Measurements from ENCODE around the gene GAREM1. TPM values are rescaled to one million over a fixed set of nuclear protein-coding genes. Genes with fewer than 3 reads are reported as not detected.

The GAREM1 gene
- total and polyA plus RNA-seq, 2 donors (not counting 1 experiment from before 2014, with no cell fraction given): 0.92 to 1.5 TPM

DNA sequence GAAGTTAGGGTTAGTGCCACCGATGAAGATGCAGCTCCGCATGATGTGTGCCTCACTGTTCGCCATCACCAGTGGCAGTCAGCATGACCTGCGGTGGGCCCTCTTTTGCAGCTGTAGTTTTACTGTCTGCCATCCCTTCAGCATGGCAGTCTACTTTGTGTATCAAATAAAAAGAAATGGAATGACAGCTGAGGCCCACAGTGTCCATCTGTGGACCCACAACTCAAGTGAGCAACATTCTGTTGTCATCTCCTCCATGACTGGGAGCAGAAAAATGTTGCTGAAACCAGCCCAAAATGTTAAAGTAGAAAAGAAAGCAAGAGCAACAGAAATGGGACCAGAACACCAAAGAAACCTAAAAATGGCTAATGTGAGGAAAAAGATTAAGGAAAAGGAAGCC is 152.1 kb downstream of the GAREM1 start:
- H3K36me3 ChIP-seq (ENCODE audit: control insufficient read depth, insufficient read depth, low read length): no peaks in the 10 kb centered on the region
- no peak for DNase-seq (ENCODE audit: low read depth in 2 of 2)
- no peak overlapping the region for H3K27ac ChIP-seq (ENCODE audit: insufficient read depth, low read length)
- no peak overlapping the region for H3K4me2 ChIP-seq (ENCODE audit: extremely low read depth, insufficient read depth, low read length)
- no peaks in the 10 kb centered on the region for H4K20me1 ChIP-seq (ENCODE audit: control insufficient read depth, extremely low read depth, insufficient read depth, low read length)
- H3K27me3 ChIP-seq (ENCODE audit: control insufficient read depth, insufficient read depth, low read length): no peaks in the 10 kb centered on the region
- no peak overlapping the region for H2AFZ ChIP-seq (ENCODE audit: low read length)
- H3K9me3 ChIP-seq (ENCODE audit: control insufficient read depth, insufficient read depth, low read depth, low read length): no peaks in the 10 kb centered on the region
- H3K4me1 ChIP-seq (ENCODE audit: control insufficient read depth, extremely low read depth, insufficient read depth, low read length): no peaks in the 10 kb centered on the region
- H3K9ac ChIP-seq (ENCODE audit: insufficient read depth, low read length): no peak overlapping the region
- no peaks in the 10 kb centered on the region for H3K79me2 ChIP-seq (ENCODE audit: control insufficient read depth, insufficient read depth, low read length)
- TF ChIP-seq EZH2 (IDR thresholded peaks at IDR 0.05; ENCODE audit: low read length, missing control alignments): no peak
- TF ChIP-seq, protein P1, sequence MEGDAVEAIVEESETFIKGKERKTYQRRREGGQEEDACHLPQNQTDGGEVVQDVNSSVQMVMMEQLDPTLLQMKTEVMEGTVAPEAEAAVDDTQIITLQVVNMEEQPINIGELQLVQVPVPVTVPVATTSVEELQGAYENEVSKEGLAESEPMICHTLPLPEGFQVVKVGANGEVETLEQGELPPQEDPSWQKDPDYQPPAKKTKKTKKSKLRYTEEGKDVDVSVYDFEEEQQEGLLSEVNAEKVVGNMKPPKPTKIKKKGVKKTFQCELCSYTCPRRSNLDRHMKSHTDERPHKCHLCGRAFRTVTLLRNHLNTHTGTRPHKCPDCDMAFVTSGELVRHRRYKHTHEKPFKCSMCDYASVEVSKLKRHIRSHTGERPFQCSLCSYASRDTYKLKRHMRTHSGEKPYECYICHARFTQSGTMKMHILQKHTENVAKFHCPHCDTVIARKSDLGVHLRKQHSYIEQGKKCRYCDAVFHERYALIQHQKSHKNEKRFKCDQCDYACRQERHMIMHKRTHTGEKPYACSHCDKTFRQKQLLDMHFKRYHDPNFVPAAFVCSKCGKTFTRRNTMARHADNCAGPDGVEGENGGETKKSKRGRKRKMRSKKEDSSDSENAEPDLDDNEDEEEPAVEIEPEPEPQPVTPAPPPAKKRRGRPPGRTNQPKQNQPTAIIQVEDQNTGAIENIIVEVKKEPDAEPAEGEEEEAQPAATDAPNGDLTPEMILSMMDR (conservative IDR thresholded peaks at IDR 0.05 in 1 of 2, IDR thresholded peaks at IDR 0.05 in 1 of 2; ENCODE audit: low read depth in 1 of 2, low read length in 2 of 2): no peak
- no peak overlapping the region for H3K4me3 ChIP-seq (replicated peaks in 1 of 4; ENCODE audit: control extremely low read depth in 1 of 4, insufficient read depth in 1 of 4, low read depth in 3 of 4, low read length in 4 of 4)

DNA sequence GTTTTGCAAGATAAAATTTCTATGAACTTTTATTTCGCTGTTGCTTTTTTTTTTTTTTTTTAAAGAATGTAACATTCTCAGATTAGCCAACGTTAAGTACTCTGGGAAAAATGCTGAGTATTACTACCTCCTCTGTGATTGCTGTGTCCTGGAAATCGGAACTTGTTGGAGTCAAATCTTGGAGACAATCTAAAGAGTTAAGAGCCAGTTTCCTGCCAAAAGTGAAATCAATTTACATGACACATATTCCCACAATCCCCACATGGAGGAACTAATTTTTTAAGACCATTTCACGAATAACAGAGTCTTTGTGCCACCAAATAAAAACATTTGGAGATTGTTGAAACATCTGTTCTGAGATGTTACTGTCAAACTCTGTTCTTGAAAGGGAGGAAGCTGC is 153.0 kb downstream of the GAREM1 start:
- Histone ChIP-seq H3K9me3 (ENCODE audit: control insufficient read depth, insufficient read depth, low read depth, low read length) (no peaks in the 10 kb centered on the region), H3K4me1 (ENCODE audit: control insufficient read depth, extremely low read depth, insufficient read depth, low read length) (no peaks in the 10 kb centered on the region), H3K79me2 (ENCODE audit: control insufficient read depth, insufficient read depth, low read length) (no peaks in the 10 kb centered on the region), H3K9ac (ENCODE audit: insufficient read depth, low read length) (no peak overlapping the region), H2AFZ (ENCODE audit: low read length) (no peak overlapping the region), H3K27me3 (ENCODE audit: control insufficient read depth, insufficient read depth, low read length) (no peaks in the 10 kb centered on the region), H3K27ac (ENCODE audit: insufficient read depth, low read length) (no peak overlapping the region), H3K36me3 (ENCODE audit: control insufficient read depth, insufficient read depth, low read length) (no peaks in the 10 kb centered on the region), H4K20me1 (ENCODE audit: control insufficient read depth, extremely low read depth, insufficient read depth, low read length) (no peaks in the 10 kb centered on the region), H3K4me3 (replicated peaks in 1 of 4; ENCODE audit: control extremely low read depth in 1 of 4, insufficient read depth in 1 of 4, low read depth in 3 of 4, low read length in 4 of 4) (no peak overlapping the region), H3K4me2 (ENCODE audit: extremely low read depth, insufficient read depth, low read length) (no peak overlapping the region)
- DNase-seq (ENCODE audit: low read depth in 2 of 2): peak; percentile 51 to 78
- TF ChIP-seq, protein P1 (conservative IDR thresholded peaks at IDR 0.05 in 1 of 2, IDR thresholded peaks at IDR 0.05 in 1 of 2; ENCODE audit: low read depth in 1 of 2, low read length in 2 of 2): no peak
- TF ChIP-seq EZH2 (IDR thresholded peaks at IDR 0.05; ENCODE audit: low read length, missing control alignments): no peak

DNA sequence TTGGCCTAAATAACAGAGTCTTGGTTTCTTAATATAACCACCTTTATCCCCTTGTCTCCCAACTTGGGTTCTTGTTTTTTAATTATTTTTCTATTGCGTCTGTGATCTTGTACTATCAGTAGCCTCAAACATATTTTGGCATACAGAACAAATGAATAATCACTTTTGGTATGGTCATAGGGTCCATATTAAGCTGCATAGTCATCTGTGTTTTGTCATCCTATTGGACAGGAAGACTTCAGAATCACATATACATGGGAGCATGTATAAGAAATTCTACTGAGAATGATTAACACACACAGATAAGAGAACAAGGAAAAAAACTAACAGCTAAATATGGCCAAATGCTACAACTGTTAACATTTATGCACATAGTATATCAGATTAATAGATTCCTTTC is 154.8 kb downstream of the GAREM1 start:
- TF ChIP-seq, protein P1 (conservative IDR thresholded peaks at IDR 0.05 in 1 of 2, IDR thresholded peaks at IDR 0.05 in 1 of 2; ENCODE audit: low read depth in 1 of 2, low read length in 2 of 2): no peak
- no peak for TF ChIP-seq EZH2 (IDR thresholded peaks at IDR 0.05; ENCODE audit: low read length, missing control alignments)
- H3K27me3 ChIP-seq (ENCODE audit: control insufficient read depth, insufficient read depth, low read length): no peaks in the 10 kb centered on the region
- peak; percentile 26 to 48 for DNase-seq (ENCODE audit: low read depth in 2 of 2)
- H3K79me2 ChIP-seq (ENCODE audit: control insufficient read depth, insufficient read depth, low read length): no peaks in the 10 kb centered on the region
- no peaks in the 10 kb centered on the region for H4K20me1 ChIP-seq (ENCODE audit: control insufficient read depth, extremely low read depth, insufficient read depth, low read length)
- no peak overlapping the region for H2AFZ ChIP-seq (ENCODE audit: low read length)
- no peak overlapping the region for H3K27ac ChIP-seq (ENCODE audit: insufficient read depth, low read length)
- H3K9me3 ChIP-seq (ENCODE audit: control insufficient read depth, insufficient read depth, low read depth, low read length): no peaks in the 10 kb centered on the region
- no peak overlapping the region for H3K4me3 ChIP-seq (replicated peaks in 1 of 4; ENCODE audit: control extremely low read depth in 1 of 4, insufficient read depth in 1 of 4, low read depth in 3 of 4, low read length in 4 of 4)
- no peak overlapping the region for H3K9ac ChIP-seq (ENCODE audit: insufficient read depth, low read length)
- H3K4me2 ChIP-seq (ENCODE audit: extremely low read depth, insufficient read depth, low read length): no peak overlapping the region
- no peaks in the 10 kb centered on the region for H3K4me1 ChIP-seq (ENCODE audit: control insufficient read depth, extremely low read depth, insufficient read depth, low read length)
- H3K36me3 ChIP-seq (ENCODE audit: control insufficient read depth, insufficient read depth, low read length): no peaks in the 10 kb centered on the region
